H1 (cell line): ENCODE data around the gene AP1G2. TPM values are rescaled to one million over a fixed set of nuclear protein-coding genes. Genes with fewer than 3 reads are reported as not detected.
A peak's percentile ranks its signal among the peaks of the same experiment; 100 is the strongest.

ENCODE experiments used
- CTCF ChIA-PET: fragments of 300-600 bp; sonication (Branson Sonifier 250); formaldehyde crosslinking; loops from one replicate; lab custom pipeline; 2021; ENCODE audit not compliant: partially characterized antibody; lab: Charles Lee
- POLR2A ChIA-PET: fragments of 300-600 bp; sonication (Branson Sonifier 250); formaldehyde crosslinking; loops from one replicate; lab custom pipeline; 2021; ENCODE audit warnings: inconsistent platforms; ENCODE audit not compliant: partially characterized antibody; lab: Charles Lee
- DNase-seq, 2 experiments: peaks; one replicate each; pipeline versions ENCODE4 v3.0.0 to v3.0.0-alpha.2; 2010 to 2022; ENCODE audit warnings: low spot score in 2 of 2, low read depth in 1 of 2, mixed read lengths in 1 of 2
- FAIRE-seq: peaks from 2 replicates; lab custom pipeline; 2011; peaks lifted over from hg19 to GRCh38; lab: Jason Lieb, UNC
- H2AFZ ChIP-seq: 2 replicates; pipeline ENCODE4 v1.8.1; 2012; ENCODE audit warnings: low read length, inconsistent platforms
- H2AK5ac ChIP-seq: 2 replicates; pipeline ENCODE4 v1.6.1; 2013; ENCODE audit warnings: low read depth, low read length
- H2BK120ac ChIP-seq: replicated peaks from 2 replicates; pipeline ENCODE3; 2013; ENCODE audit warnings: low read depth, low read length, inconsistent platforms
- H2BK12ac ChIP-seq: 2 replicates; pipeline ENCODE4 v1.6.1; 2013; ENCODE audit warnings: low read depth, low read length
- H2BK15ac ChIP-seq: 2 replicates; pipeline ENCODE4 v1.6.1; 2013; ENCODE audit warnings: low read length
- H2BK20ac ChIP-seq: 2 replicates; pipeline ENCODE4 v1.6.1; 2013; ENCODE audit warnings: low read length
- H2BK5ac ChIP-seq: 2 replicates; pipeline ENCODE4 v1.6.1; 2013; ENCODE audit warnings: low read depth, low read length
- H3K14ac ChIP-seq: 2 replicates; pipeline ENCODE4 v1.6.1; 2013; ENCODE audit warnings: inconsistent platforms; ENCODE audit not compliant: insufficient read length
- H3K18ac ChIP-seq: 2 replicates; pipeline ENCODE4 v1.6.1; 2013; ENCODE audit warnings: low read length; ENCODE audit errors: extremely low read depth
- H3K23ac ChIP-seq: 2 replicates; pipeline ENCODE4 v1.6.1; 2013; ENCODE audit warnings: inconsistent platforms; ENCODE audit not compliant: insufficient read length
- H3K23me2 ChIP-seq: 2 replicates; pipeline ENCODE4 v1.6.1; 2013; ENCODE audit warnings: low read depth, low read length
- H3K27ac ChIP-seq: 2 replicates; pipeline ENCODE4 v1.6.1; 2011; ENCODE audit warnings: low read depth, low read length, inconsistent platforms
- H3K27me3 ChIP-seq, 4 experiments: replicated peaks in 1 of 4; 1 replicate in 1 of 4; 2 replicates in 3 of 4; pipeline versions ENCODE4 v1.6.1 to v1.8.1; 2011 to 2013; ENCODE audit warnings: low read length in 3 of 4, mild to moderate bottlenecking in 3 of 4, inconsistent platforms in 2 of 4, mixed read lengths in 2 of 4, moderate library complexity in 1 of 4; ENCODE audit not compliant: control insufficient read depth in 3 of 4, insufficient read depth in 3 of 4; ENCODE audit errors: extremely low read depth in 1 of 4
- H3K36me3 ChIP-seq, 4 experiments: 2 replicates each; pipeline versions ENCODE4 v1.6.1 to v1.8.1; 2011 to 2013; ENCODE audit warnings: mild to moderate bottlenecking in 4 of 4, low read length in 3 of 4, moderate library complexity in 2 of 4, control low read depth in 1 of 4, inconsistent platforms in 1 of 4; ENCODE audit not compliant: insufficient read depth in 4 of 4, control insufficient read depth in 2 of 4
- H3K4ac ChIP-seq: replicated peaks from 2 replicates; pipeline ENCODE3; 2013; ENCODE audit warnings: low read length, low read depth, mixed read lengths, inconsistent platforms; ENCODE audit not compliant: insufficient read length
- H3K4me1 ChIP-seq, 4 experiments: replicated peaks in 1 of 4; 1 replicate in 1 of 4; 2 replicates in 3 of 4; pipeline versions ENCODE4 v1.6.1 to v1.8.1; 2011 to 2013; ENCODE audit warnings: low read length in 3 of 4, inconsistent platforms in 2 of 4, mixed read lengths in 1 of 4; ENCODE audit not compliant: insufficient read depth in 4 of 4, control insufficient read depth in 3 of 4
- H3K4me2 ChIP-seq, 2 experiments: 2 replicates each; pipeline versions ENCODE4 v1.6.1 to v1.8.1; 2011 to 2013; ENCODE audit warnings: low read depth in 2 of 2, low read length in 2 of 2, control low read depth in 1 of 2, inconsistent platforms in 1 of 2, mild to moderate bottlenecking in 1 of 2; ENCODE audit not compliant: insufficient read depth in 1 of 2
- H3K4me3 ChIP-seq, 4 experiments: fragments of 200-600, 300-600 bp in 1 of 4; sonication (generic), shearing (Covaris generic), sonication (Bioruptor Twin) in 1 of 4; 2 replicates each; pipeline versions ENCODE4 v1.5.1 to v1.8.1; 2011 to 2016; ENCODE audit warnings: low read length in 4 of 4, low read depth in 3 of 4, control low read depth in 2 of 4, inconsistent platforms in 2 of 4, mild to moderate bottlenecking in 2 of 4, mixed read lengths in 1 of 4, moderate library complexity in 1 of 4; ENCODE audit not compliant: insufficient read depth in 2 of 4; ENCODE audit errors: extremely low read depth in 1 of 4
- H3K56ac ChIP-seq: replicated peaks from 2 replicates; pipeline ENCODE3; 2013; ENCODE audit warnings: low read depth, mild to moderate bottlenecking, mixed read lengths, low read length, inconsistent platforms; ENCODE audit not compliant: insufficient read length
- H3K79me1 ChIP-seq: 2 replicates; pipeline ENCODE4 v1.6.1; 2013; ENCODE audit warnings: low read depth, low read length, control low read depth
- H3K79me2 ChIP-seq, 2 experiments: 2 replicates each; pipeline versions ENCODE4 v1.6.1 to v1.8.1; 2012 to 2013; ENCODE audit warnings: low read length in 2 of 2, mild to moderate bottlenecking in 2 of 2, inconsistent platforms in 1 of 2; ENCODE audit not compliant: insufficient read depth in 2 of 2, control insufficient read depth in 1 of 2
- H3K9ac ChIP-seq, 4 experiments: replicated peaks in 1 of 4; 1 replicate in 1 of 4; 2 replicates in 3 of 4; pipeline versions ENCODE4 v1.6.1 to v1.8.1; 2011 to 2013; ENCODE audit warnings: low read depth in 3 of 4, low read length in 3 of 4, control low read depth in 2 of 4, mild to moderate bottlenecking in 2 of 4, moderate library complexity in 2 of 4, inconsistent platforms in 1 of 4; ENCODE audit errors: extremely low read depth in 1 of 4
- H3K9me3 ChIP-seq, 2 experiments: 2 replicates each; pipeline versions ENCODE4 v1.6.1 to v1.8.1; 2012 to 2013; ENCODE audit warnings: mild to moderate bottlenecking in 2 of 2, moderate library complexity in 2 of 2, control low read depth in 1 of 2, inconsistent platforms in 1 of 2, low read depth in 1 of 2, low read length in 1 of 2, mixed read lengths in 1 of 2; ENCODE audit not compliant: insufficient read depth in 2 of 2
- H4K20me1 ChIP-seq, 2 experiments: replicated peaks in 1 of 2; 2 replicates each; pipeline versions ENCODE3 to v1.8.1; 2011 to 2013; ENCODE audit warnings: inconsistent platforms in 2 of 2, low read length in 2 of 2, mild to moderate bottlenecking in 1 of 2; ENCODE audit not compliant: insufficient read depth in 2 of 2, control insufficient read depth in 1 of 2
- H4K5ac ChIP-seq: 2 replicates; pipeline ENCODE4 v1.6.1; 2013; ENCODE audit warnings: low read length, low read depth, mixed read lengths, inconsistent platforms; ENCODE audit not compliant: insufficient read length
- H4K8ac ChIP-seq: 2 replicates; pipeline ENCODE4 v1.8.0; 2013; ENCODE audit warnings: mild to moderate bottlenecking, moderate library complexity, low read length, inconsistent platforms; ENCODE audit not compliant: insufficient read depth; ENCODE audit errors: extremely low read depth
- H4K91ac ChIP-seq: replicated peaks from 2 replicates; pipeline ENCODE3; 2013; ENCODE audit warnings: low read length, mixed read lengths, inconsistent platforms; ENCODE audit not compliant: insufficient read length
- CBX5 ChIP-seq: fragments of 300-800, 300-1000 bp; sonication (generic); IDR thresholded peaks from 2 replicates; pipeline ENCODE4 v1.7.1; 2016; ENCODE audit warnings: antibody characterized with exemption, low read length, low read depth
- CEBPB ChIP-seq: IDR thresholded peaks from 2 replicates; pipeline ENCODE4 v1.6.1; 2012; ENCODE audit warnings: low read depth, low read length
- FOSL1 ChIP-seq: IDR thresholded peaks from 2 replicates; pipeline ENCODE4 v1.6.1; 2011; ENCODE audit warnings: mild to moderate bottlenecking, low read depth, low read length, moderate library complexity; ENCODE audit not compliant: insufficient read depth
- HDAC2 ChIP-seq, 2 experiments: fragments of 300-600 bp in 1 of 2; sonication (generic) in 1 of 2; IDR thresholded peaks; 2 replicates each; pipeline ENCODE4 v1.6.1; 2011 to 2012; ENCODE audit warnings: low read depth in 2 of 2, low read length in 2 of 2, mild to moderate bottlenecking in 2 of 2, moderate library complexity in 2 of 2, borderline replicate concordance in 1 of 2, inconsistent platforms in 1 of 2
- JUND ChIP-seq: IDR thresholded peaks from 2 replicates; pipeline ENCODE4 v1.6.1; 2011; ENCODE audit warnings: mild to moderate bottlenecking, improper control_type of control experiment, low read length
- NANOG ChIP-seq: IDR thresholded peaks from 2 replicates; pipeline ENCODE4 v1.6.1; 2011; ENCODE audit warnings: low read length, low read depth, mild to moderate bottlenecking, inconsistent platforms; ENCODE audit not compliant: insufficient read depth, poor library complexity, severe bottlenecking
- RBBP5 ChIP-seq: IDR thresholded peaks from 2 replicates; pipeline ENCODE4 v1.7.1; 2012; ENCODE audit warnings: low read depth, mild to moderate bottlenecking, inconsistent platforms, low read length, moderate library complexity, borderline replicate concordance
- SRF ChIP-seq: IDR thresholded peaks from 2 replicates; pipeline ENCODE4 v1.6.1; 2011; ENCODE audit warnings: mild to moderate bottlenecking, low read depth, low read length, moderate library complexity
- USF2 ChIP-seq: IDR thresholded peaks from 2 replicates; pipeline ENCODE4 v1.6.1; 2011; ENCODE audit warnings: low read length, improper control_type of control experiment
- WGBS, 2 experiments: shearing (Covaris generic) in 1 of 2; methylation state at CpG; one replicate each; pipeline versions ENCODE4 v1.1.6 to v1.1.7; 2013 to 2015; ENCODE audit warnings: low lambda C conversion rate in 2 of 2, mixed read lengths in 2 of 2, inconsistent platforms in 1 of 2, low coverage in 1 of 2, missing lambda C conversion rate in 1 of 2; ENCODE audit not compliant: insufficient replicate concordance in 2 of 2, insufficient coverage in 1 of 2, insufficient read length in 1 of 2; ENCODE audit errors: extremely low coverage in 1 of 2, missing lambda C conversion rate in 1 of 2; 5-methylcytosine and 5-hydroxymethylcytosine counted together
- polyA plus RNA-seq, 7 experiments: library from polyadenylated mRNA; depleted of rRNA in 3 of 7; stranded (reverse) in 5 of 7; unstranded in 2 of 7; fragments of >200 nt in 5 of 7; fragments of 200-250 nt in 2 of 7; gene quantifications; 1 replicate in 5 of 7; 2 replicates in 1 of 7; 4 replicates in 1 of 7; pipeline versions ENCODE4 v1.2.1 to v1.2.3, GENCODE V29; 2011 to 2013; ENCODE audit warnings: missing spikeins in 2 of 7, mixed read lengths in 2 of 7
- total RNA-seq: library from RNA; stranded (reverse); fragmentation: NEBNext Ultra II Directional; extraction: Animal tissue kit (Norgen Biotek cat#: 25700); gene quantifications from 2 replicates; pipeline ENCODE4 v1.2.1, GENCODE V29; 2021

Gene AP1G2
- total and polyA plus RNA-seq, 2 of the 8 experiments (the other 6 are each of a cell fraction or from before 2014, with no cell fraction given) = 70.9 to 134 TPM

GRCh38 chr14:23535943-23536342 is 31.6 kb downstream of the AP1G2 start:
- peaks cover 4 to 24% (median 12%) of the 10 kb centered on the region in 4 experiments; a peak in 4 of 8 replicates for H3K36me3 ChIP-seq
- ChIA-PET POLR2A (interaction anchor here (2.4 to 52.7 kb wide), 6 partner anchors 7 to 215 kb away, joined by 7 to 1523 read pairs (median 491); partner anchors contain the start of genes AP1G2, JPH4, NGDN and PABPN1), CTCF (interaction anchor here (7.0 to 70.5 kb wide), 4 partner anchors 8 to 59 kb away, joined by 47 to 2092 read pairs (median 1314); partner anchors contain the start of genes AP1G2, NGDN, THTPA and ZFHX2)
- no peak for TF ChIP-seq CEBPB
- no peak for TF ChIP-seq USF2
- TF ChIP-seq NANOG = no peak
- TF ChIP-seq HDAC2 (IDR thresholded peaks at IDR 0.05; ENCODE audit: borderline replicate concordance in 1 of 2, low read depth in 2 of 2, low read length in 2 of 2) = no peak
- TF ChIP-seq FOSL1 = no peak
- TF ChIP-seq RBBP5 = no peak
- no peak for TF ChIP-seq JUND
- no peak for TF ChIP-seq CBX5
- TF ChIP-seq SRF = no peak
- H4K8ac ChIP-seq = no peak overlapping the region
- peaks cover 17% of the 10 kb centered on the region for H3K23me2 ChIP-seq
- no peak overlapping the region for H3K9ac ChIP-seq
- H3K4me1 ChIP-seq = peaks cover 7 to 19% (median 12%) of the 10 kb centered on the region in 4 experiments; a peak in 6 of 7 replicates
- peak overlapping the region; percentile 82 for H4K91ac ChIP-seq
- H2BK15ac ChIP-seq = no peak overlapping the region
- no peak overlapping the region for H2AK5ac ChIP-seq
- H3K56ac ChIP-seq = no peak overlapping the region
- H4K20me1 ChIP-seq = no peaks in the 10 kb centered on the region
- H3K79me1 ChIP-seq = no peaks in the 10 kb centered on the region
- H4K5ac ChIP-seq = no peak overlapping the region
- H3K27ac ChIP-seq = no peak overlapping the region
- WGBS, 2 experiments = 83% methylated on average over 4 of the region's 4 CpGs; no CpG with 5 or more reads in 1 of the 2 experiments
- peak overlapping the region in 1 of 2 experiments; percentile 99; a peak in 1 of 4 replicates for H3K4me2 ChIP-seq
- H2BK20ac ChIP-seq = 0 out of 2 replicates have a peak overlapping the region, but pooled peaks have one; percentile 8
- no peak overlapping the region for H3K4me3 ChIP-seq
- H2BK12ac ChIP-seq = no peak overlapping the region
- FAIRE-seq = no peak
- H2BK120ac ChIP-seq = peak overlapping the region; percentile 45
- H3K27me3 ChIP-seq = no peaks in the 10 kb centered on the region
- H3K23ac ChIP-seq = no peak overlapping the region
- peaks cover 0 to 13% of the 10 kb centered on the region in 2 experiments; a peak in 2 of 4 replicates for H3K79me2 ChIP-seq
- H3K4ac ChIP-seq = peak overlapping the region; percentile 87
- no peaks in the 10 kb centered on the region for H3K9me3 ChIP-seq
- H2BK5ac ChIP-seq = no peak overlapping the region
- H3K18ac ChIP-seq = no peak overlapping the region; the same call in 1 of the 2 replicates
- no peak overlapping the region for H3K14ac ChIP-seq
- no peak overlapping the region for H2AFZ ChIP-seq
- no peak for DNase-seq
